ENCODE data around the gene TMED1. TPM values are rescaled to one million over a fixed set of nuclear protein-coding genes. Genes with fewer than 3 reads are reported as not detected.

The TMED1 gene
- total and polyA plus RNA-seq, 12 donors = 25.9 to 88.6 (median 33.5) TPM

- intact Hi-C loops (cut with DNase I) = loop anchor here in 1 of 10 donors (10.0 kb wide), 1 partner anchor 76 kb away; no protein-coding TSS in a partner anchor
- no peak for ATAC-seq
- no peaks in the 10 kb centered on the region for H3K36me3 ChIP-seq
- DNase-seq = no peak
- H3K9me3 ChIP-seq = peaks cover 0 to 19% (median 7%) of the 10 kb centered on the region in 11 donors
- H3K27ac ChIP-seq = no peak overlapping the region
- H3K27me3 ChIP-seq = peaks cover 0 to 7% (median 3%) of the 10 kb centered on the region in 7 donors
- TF ChIP-seq CTCF (IDR thresholded peaks at IDR 0.05) = no peak
- 91% methylated on average over 5 of the region's 5 CpGs for WGBS, 2 donors
- no peak overlapping the region for H3K4me3 ChIP-seq
- H3K4me1 ChIP-seq = peaks cover 0 to 3% (median 0%) of the 10 kb centered on the region in 9 donors
Measured at GRCh38 chr19:10850631-10851030, 14.6 kb upstream of the TMED1 start.

GRCh38 chr19:10848230-10848856 is 12.3 kb upstream of the TMED1 start, which contains the start of gene C19orf38:
TSS of gene C19orf38 (plus strand) at chr19:10848415. CDS start at chr19:10848509, 94 bp downstream.
- no peak for TF ChIP-seq CTCF (IDR thresholded peaks at IDR 0.05)
- H3K27ac ChIP-seq = peak within 1 kb of the TSS in 2 of 10 donors; percentile 29 to 78
- peaks cover 0 to 3% (median 0%) of the 10 kb centered on the region in 9 donors for H3K4me1 ChIP-seq
- peak in 3 of 8 donors; percentile 37 to 55 (median 49) for ATAC-seq
- DNase-seq = no peak
- intact Hi-C loops (cut with DNase I) = loop anchor here in 1 of 10 donors (2.0 kb wide), 1 partner anchor 72 kb away; no protein-coding TSS in a partner anchor
- H3K36me3 ChIP-seq = no peaks in the 10 kb centered on the region
- 50 to 55% methylated on average over 14 of the region's 14 CpGs for WGBS, 2 donors
- H3K9me3 ChIP-seq = peaks cover 0 to 24% (median 7%) of the 10 kb centered on the region in 11 donors
- H3K27me3 ChIP-seq = peaks cover 0 to 7% (median 3%) of the 10 kb centered on the region in 7 donors
- peak within 1 kb of the TSS in 2 of 10 donors; percentile 1 to 40 for H3K4me3 ChIP-seq

- Histone ChIP-seq H3K27me3 (peaks cover 0 to 7% (median 3%) of the 10 kb centered on the region in 7 donors), H3K9me3 (peaks cover 0 to 24% (median 7%) of the 10 kb centered on the region in 11 donors), H3K4me3 (no peak overlapping the region), H3K27ac (no peak overlapping the region), H3K4me1 (peaks cover 0 to 3% (median 0%) of the 10 kb centered on the region in 9 donors), H3K36me3 (no peaks in the 10 kb centered on the region)
- DNase-seq = no peak
- 80 to 87% methylated on average over 2 of the region's 2 CpGs for WGBS, 2 donors
- no peak for ATAC-seq
- intact Hi-C loops (cut with DNase I) = no loop called here
- TF ChIP-seq CTCF (IDR thresholded peaks at IDR 0.05) = no peak
Measured at GRCh38 chr19:10846500-10847202, 10.6 kb upstream of the TMED1 start.

- WGBS, 2 donors = 86% methylated on average over 7 of the region's 7 CpGs
- no peaks in the 10 kb centered on the region for H3K36me3 ChIP-seq
- peaks cover 0 to 36% (median 7%) of the 10 kb centered on the region in 11 donors for H3K9me3 ChIP-seq
- H3K27me3 ChIP-seq = no peaks in the 10 kb centered on the region
- intact Hi-C loops (cut with DNase I) = no loop called here
- H3K4me3 ChIP-seq = no peak overlapping the region
- no peak for DNase-seq
- no peak for TF ChIP-seq CTCF (IDR thresholded peaks at IDR 0.05)
- ATAC-seq = no peak
- no peaks in the 10 kb centered on the region for H3K4me1 ChIP-seq
- H3K27ac ChIP-seq = no peak overlapping the region
Measured at GRCh38 chr19:10842788-10843187, 6.8 kb upstream of the TMED1 start.
